ENCODE data around the gene CFAP410. TPM values are rescaled to one million over a fixed set of nuclear protein-coding genes. Genes with fewer than 3 reads are reported as not detected.

The CFAP410 gene
- total RNA-seq, 1 donor from 2014 or later, result 23.4 TPM

DNA sequence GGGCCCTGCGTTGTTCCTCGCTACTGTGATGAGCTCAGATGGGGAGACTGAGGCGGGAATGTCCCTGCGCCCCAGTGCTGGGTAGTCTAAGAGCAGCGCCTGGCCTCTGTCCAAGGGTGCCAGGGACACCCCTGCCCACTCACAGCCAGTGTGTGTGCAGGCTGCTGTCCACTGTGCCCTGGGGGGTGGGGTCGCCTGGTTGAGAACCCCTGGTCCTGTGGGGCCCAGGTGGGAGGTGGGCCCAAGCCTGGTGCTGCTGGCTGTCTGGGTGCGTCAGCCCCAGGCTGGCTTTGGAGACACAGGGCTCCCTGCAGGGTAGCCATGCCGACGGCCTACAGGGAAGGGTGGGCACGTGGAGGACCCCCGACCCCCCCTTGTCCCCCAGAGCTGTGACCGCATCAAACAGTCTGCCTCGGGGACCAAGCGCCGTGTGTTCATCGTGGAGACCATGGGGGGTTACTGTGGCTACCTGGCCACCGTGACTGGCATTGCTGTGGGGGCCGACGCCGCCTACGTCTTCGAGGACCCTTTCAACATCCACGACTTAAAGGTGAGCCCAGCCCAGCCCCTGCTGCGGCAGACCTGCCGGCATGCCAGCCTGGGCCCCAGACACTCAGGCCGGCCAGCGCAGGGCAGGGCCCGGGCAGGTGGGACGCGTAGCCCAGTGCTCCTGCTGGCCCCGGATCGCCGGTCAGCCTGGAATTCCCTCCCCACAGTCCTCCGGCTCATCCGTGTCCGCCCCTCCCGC, 14.9 kb downstream of the CFAP410 start:
- Mint-ChIP-seq H3K36me3 (ENCODE audit: unreplicated experiment) (peaks cover 3% of the 10 kb centered on the region), H3K4me1 (ENCODE audit: unreplicated experiment) (no peaks in the 10 kb centered on the region), H3K9me3 (ENCODE audit: unreplicated experiment) (no peaks in the 10 kb centered on the region), H3K27ac (ENCODE audit: unreplicated experiment) (no peak overlapping the region), H3K27me3 (ENCODE audit: unreplicated experiment) (no peaks in the 10 kb centered on the region), H3K4me3 (ENCODE audit: unreplicated experiment) (no peak overlapping the region)
- DNase-seq (ENCODE audit: extremely low spot score, unreplicated experiment), result no peak
- TF ChIP-seq, protein P1, sequence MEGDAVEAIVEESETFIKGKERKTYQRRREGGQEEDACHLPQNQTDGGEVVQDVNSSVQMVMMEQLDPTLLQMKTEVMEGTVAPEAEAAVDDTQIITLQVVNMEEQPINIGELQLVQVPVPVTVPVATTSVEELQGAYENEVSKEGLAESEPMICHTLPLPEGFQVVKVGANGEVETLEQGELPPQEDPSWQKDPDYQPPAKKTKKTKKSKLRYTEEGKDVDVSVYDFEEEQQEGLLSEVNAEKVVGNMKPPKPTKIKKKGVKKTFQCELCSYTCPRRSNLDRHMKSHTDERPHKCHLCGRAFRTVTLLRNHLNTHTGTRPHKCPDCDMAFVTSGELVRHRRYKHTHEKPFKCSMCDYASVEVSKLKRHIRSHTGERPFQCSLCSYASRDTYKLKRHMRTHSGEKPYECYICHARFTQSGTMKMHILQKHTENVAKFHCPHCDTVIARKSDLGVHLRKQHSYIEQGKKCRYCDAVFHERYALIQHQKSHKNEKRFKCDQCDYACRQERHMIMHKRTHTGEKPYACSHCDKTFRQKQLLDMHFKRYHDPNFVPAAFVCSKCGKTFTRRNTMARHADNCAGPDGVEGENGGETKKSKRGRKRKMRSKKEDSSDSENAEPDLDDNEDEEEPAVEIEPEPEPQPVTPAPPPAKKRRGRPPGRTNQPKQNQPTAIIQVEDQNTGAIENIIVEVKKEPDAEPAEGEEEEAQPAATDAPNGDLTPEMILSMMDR (IDR thresholded peaks at IDR 0.05), result no peak

DNA sequence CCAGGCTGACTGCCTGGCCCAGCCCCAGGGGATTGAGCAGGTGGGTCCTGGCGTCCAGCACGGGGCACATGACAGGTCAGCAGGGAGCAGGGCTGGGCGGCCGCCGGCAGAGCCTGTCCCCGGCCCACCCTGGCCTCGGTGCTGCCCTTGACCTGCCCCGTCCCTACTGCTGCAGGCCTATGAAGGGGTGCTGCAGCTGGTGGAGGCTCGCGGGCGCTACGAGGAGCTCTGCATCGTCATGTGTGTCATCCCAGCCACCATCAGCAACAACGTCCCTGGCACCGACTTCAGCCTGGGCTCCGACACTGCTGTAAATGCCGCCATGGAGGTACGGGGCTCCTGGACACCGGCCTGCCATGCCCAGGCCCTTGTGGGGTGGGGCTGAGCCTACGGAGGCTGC, 15.6 kb downstream of the CFAP410 start:
- Mint-ChIP-seq H3K4me3 (ENCODE audit: unreplicated experiment) (no peak overlapping the region), H3K27ac (ENCODE audit: unreplicated experiment) (no peak overlapping the region), H3K4me1 (ENCODE audit: unreplicated experiment) (no peaks in the 10 kb centered on the region), H3K9me3 (ENCODE audit: unreplicated experiment) (no peaks in the 10 kb centered on the region), H3K27me3 (ENCODE audit: unreplicated experiment) (no peaks in the 10 kb centered on the region), H3K36me3 (ENCODE audit: unreplicated experiment) (peaks cover 3% of the 10 kb centered on the region)
- no peak for DNase-seq (ENCODE audit: extremely low spot score, unreplicated experiment)
- TF ChIP-seq, protein P1 (IDR thresholded peaks at IDR 0.05), result no peak

DNA sequence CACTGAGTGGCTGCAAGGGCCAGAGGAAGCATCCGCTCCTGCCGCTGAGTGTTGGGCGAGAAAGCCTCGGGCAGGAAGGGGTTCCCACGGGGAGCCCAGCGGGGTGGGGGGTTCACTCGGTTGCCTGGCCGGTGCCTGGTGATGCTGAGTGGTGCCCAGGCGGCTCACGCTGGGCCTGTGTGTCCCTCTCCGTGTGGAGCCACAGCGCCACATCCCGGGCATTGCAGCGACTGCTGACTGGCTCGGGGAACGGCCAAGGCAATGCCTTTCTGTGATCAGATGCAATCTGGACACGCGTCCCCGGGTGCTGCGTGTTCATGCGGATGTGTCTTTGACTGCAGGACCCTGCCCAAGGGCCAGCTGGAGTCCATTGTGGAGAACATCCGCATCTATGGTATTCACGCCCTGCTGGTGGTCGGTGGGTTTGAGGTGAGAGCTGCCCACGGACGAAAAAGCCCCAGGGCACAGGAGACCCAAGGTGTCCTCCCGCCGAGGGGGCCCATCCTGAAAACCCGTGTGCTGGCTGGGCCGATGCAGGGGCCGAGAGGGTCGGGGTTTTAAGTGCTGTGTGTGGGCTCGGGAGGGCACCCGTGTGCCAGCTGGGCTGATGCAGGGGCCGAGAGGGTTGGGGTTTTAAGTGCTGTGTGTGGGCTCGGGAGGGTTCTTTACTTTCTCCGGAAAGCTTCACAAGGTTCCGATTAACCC, 16.4 kb downstream of the CFAP410 start:
- Mint-ChIP-seq H3K4me1 (ENCODE audit: unreplicated experiment) (no peaks in the 10 kb centered on the region), H3K27me3 (ENCODE audit: unreplicated experiment) (no peaks in the 10 kb centered on the region), H3K36me3 (ENCODE audit: unreplicated experiment) (peaks cover 3% of the 10 kb centered on the region), H3K27ac (ENCODE audit: unreplicated experiment) (no peak overlapping the region), H3K9me3 (ENCODE audit: unreplicated experiment) (no peaks in the 10 kb centered on the region), H3K4me3 (ENCODE audit: unreplicated experiment) (no peak overlapping the region)
- TF ChIP-seq, protein P1 (IDR thresholded peaks at IDR 0.05), result no peak
- no peak for DNase-seq (ENCODE audit: extremely low spot score, unreplicated experiment)

DNA sequence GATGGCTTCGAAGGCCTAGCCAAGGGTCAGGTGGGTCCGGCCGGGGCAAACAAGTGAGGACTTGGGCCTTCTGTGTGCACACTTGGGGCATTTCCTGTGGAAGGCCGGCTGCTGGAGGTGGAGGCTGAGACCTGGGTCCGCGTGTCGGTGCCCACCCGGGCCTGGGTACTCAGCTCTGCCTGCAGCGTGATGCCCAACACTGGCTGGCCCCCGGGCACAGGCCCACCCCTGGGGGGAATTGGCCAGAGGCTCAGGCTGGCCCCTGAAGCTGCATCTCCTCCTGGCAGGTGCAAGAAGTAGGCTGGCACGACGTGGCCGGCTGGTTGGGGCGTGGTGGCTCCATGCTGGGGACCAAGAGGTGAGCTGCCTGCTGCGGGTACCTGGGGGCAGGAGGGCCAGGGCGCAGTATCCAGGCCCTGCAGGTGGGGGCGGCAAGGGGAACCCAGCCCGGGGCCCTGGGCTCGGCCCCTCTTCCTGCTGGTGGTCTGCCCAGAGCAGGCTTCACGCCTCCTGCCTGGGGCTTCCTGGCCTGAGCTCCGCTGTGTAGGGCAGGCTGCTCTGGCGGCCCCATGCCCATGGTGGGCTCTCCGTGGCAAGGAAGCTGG, 17.2 kb downstream of the CFAP410 start:
- Mint-ChIP-seq H3K27me3 (ENCODE audit: unreplicated experiment) (no peaks in the 10 kb centered on the region), H3K36me3 (ENCODE audit: unreplicated experiment) (peaks cover 3% of the 10 kb centered on the region), H3K27ac (ENCODE audit: unreplicated experiment) (no peak overlapping the region), H3K9me3 (ENCODE audit: unreplicated experiment) (no peaks in the 10 kb centered on the region), H3K4me1 (ENCODE audit: unreplicated experiment) (no peaks in the 10 kb centered on the region), H3K4me3 (ENCODE audit: unreplicated experiment) (no peak overlapping the region)
- no peak for DNase-seq (ENCODE audit: extremely low spot score, unreplicated experiment)
- TF ChIP-seq, protein P1 (IDR thresholded peaks at IDR 0.05), result no peak

DNA sequence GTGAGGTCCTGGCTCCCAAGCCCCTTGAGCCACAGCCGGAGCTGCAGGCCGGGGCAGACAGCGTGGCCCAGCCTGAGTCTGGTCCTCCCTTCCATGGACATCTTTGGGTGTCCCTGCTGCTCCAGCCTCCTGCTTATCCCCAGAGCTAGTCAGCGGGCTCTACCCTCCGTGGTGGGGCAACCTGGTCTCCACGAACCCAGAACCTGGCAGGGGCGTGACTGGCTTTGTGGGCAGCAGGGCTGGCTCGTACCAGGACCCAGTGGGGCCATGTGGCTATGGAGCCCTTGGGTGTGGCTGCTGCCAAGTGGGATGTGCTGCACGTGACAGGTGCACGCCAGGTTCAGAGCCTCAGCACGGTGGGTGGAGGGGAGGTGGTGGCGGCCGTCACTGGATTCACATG, 18.3 kb downstream of the CFAP410 start:
- DNase-seq (ENCODE audit: extremely low spot score, unreplicated experiment), result no peak
- no peaks in the 10 kb centered on the region for H3K27me3 Mint-ChIP-seq (ENCODE audit: unreplicated experiment)
- H3K4me1 Mint-ChIP-seq (ENCODE audit: unreplicated experiment), result no peaks in the 10 kb centered on the region
- no peak overlapping the region for H3K4me3 Mint-ChIP-seq (ENCODE audit: unreplicated experiment)
- TF ChIP-seq, protein P1 (IDR thresholded peaks at IDR 0.05), result no peak
- H3K36me3 Mint-ChIP-seq (ENCODE audit: unreplicated experiment), result peaks cover 3% of the 10 kb centered on the region
- no peaks in the 10 kb centered on the region for H3K9me3 Mint-ChIP-seq (ENCODE audit: unreplicated experiment)
- no peak overlapping the region for H3K27ac Mint-ChIP-seq (ENCODE audit: unreplicated experiment)
